ENCODE measurements around the gene FLT1. TPM values are rescaled to one million over a fixed set of nuclear protein-coding genes. Genes with fewer than 3 reads are reported as not detected.
A peak's percentile ranks its signal among the peaks of the same experiment; 100 is the strongest.

Gene FLT1
- total RNA-seq, 1 donor from 2014 or later, result not detected

DNA sequence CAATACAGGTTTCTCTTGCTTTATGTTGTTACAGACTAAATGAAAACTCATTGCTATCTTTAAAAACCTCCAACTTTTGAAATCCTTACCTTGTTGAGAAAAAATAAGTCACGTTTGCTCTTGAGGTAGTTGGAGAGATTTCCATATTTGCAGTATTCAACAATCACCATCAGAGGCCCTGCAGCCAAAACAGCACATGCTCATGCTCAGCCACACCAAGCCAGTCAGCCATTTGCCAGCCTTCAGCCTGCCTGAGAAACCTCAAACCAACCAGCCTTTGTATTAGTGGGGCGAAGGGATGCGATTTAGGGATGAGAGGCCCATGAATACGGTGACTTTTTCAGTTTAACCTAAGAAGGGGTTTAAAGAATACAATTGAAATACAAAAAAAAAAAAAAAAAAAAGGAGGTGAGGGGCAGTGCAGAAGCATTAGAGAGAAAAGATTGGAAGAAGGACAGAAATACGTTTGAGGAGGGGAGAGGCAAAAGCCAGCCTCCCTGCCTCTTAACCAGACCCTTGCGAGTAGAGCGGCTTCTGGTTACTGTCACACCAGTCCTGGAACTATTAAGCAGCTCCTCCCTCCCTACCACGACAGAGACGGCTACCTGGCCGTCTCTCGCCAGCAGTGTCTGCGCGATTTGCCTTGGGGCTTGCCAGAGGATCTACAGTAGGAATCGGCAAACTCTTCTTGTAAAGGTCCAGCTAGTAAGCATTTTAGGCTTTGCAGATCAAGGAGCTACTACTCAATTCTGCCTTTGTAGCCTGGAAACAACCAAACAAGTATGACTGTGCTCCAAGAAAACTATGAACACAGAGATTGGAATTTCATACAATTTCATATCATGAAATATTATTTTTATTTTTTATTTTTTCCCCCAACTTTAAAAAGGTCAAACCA is 167.3 kb downstream of the FLT1 start:
- Histone ChIP-seq H3K36me3 (ENCODE audit: control insufficient read depth, insufficient read depth, low read length) (no peaks in the 10 kb centered on the region), H3K4me3 (ENCODE audit: low read depth, low read length) (no peak overlapping the region), H3K27me3 (ENCODE audit: control insufficient read depth, insufficient read depth, low read length) (no peaks in the 10 kb centered on the region)
- DNase-seq (ENCODE audit: low read depth) (no peak), FAIRE-seq (no peak)
- TF ChIP-seq, protein P1, sequence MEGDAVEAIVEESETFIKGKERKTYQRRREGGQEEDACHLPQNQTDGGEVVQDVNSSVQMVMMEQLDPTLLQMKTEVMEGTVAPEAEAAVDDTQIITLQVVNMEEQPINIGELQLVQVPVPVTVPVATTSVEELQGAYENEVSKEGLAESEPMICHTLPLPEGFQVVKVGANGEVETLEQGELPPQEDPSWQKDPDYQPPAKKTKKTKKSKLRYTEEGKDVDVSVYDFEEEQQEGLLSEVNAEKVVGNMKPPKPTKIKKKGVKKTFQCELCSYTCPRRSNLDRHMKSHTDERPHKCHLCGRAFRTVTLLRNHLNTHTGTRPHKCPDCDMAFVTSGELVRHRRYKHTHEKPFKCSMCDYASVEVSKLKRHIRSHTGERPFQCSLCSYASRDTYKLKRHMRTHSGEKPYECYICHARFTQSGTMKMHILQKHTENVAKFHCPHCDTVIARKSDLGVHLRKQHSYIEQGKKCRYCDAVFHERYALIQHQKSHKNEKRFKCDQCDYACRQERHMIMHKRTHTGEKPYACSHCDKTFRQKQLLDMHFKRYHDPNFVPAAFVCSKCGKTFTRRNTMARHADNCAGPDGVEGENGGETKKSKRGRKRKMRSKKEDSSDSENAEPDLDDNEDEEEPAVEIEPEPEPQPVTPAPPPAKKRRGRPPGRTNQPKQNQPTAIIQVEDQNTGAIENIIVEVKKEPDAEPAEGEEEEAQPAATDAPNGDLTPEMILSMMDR (IDR thresholded peaks at IDR 0.05; ENCODE audit: insufficient read depth, low read length, severe bottlenecking), result no peak

GRCh38 chr13:28326056-28326455 is 168.9 kb downstream of the FLT1 start:
- FAIRE-seq (no peak), DNase-seq (ENCODE audit: low read depth) (no peak)

DNA sequence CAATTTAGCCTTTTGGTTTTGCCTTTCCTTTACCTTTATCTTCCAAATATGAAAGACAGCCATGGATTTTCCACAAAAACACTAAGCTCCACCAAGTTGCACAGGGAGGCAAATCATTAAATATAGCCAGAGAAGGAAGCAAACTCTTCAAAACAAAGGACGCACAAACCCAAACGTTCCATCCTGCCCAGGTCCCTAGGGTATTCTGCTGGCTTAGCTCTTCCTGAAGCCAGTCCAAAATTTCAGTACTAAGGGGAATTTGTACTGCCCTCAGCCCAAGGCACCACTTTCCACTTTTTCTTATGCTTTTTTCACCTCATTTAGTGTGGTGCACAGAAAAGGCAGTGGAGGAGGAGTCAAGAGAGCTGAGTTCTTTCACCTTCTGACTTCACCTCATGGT is 169.9 kb downstream of the FLT1 start:
- TF ChIP-seq, protein P1 (IDR thresholded peaks at IDR 0.05; ENCODE audit: insufficient read depth, low read length, severe bottlenecking), result no peak
- FAIRE-seq (no peak), DNase-seq (ENCODE audit: low read depth) (no peak)
- Histone ChIP-seq H3K4me3 (ENCODE audit: low read depth, low read length) (no peak overlapping the region), H3K36me3 (ENCODE audit: control insufficient read depth, insufficient read depth, low read length) (no peaks in the 10 kb centered on the region), H3K27me3 (ENCODE audit: control insufficient read depth, insufficient read depth, low read length) (no peaks in the 10 kb centered on the region)

More at GRCh38 chr13:28326056-28326455, 168.9 kb downstream of the FLT1 start:
- TF ChIP-seq, protein P1 (IDR thresholded peaks at IDR 0.05; ENCODE audit: insufficient read depth, low read length, severe bottlenecking), result no peak
- no peaks in the 10 kb centered on the region for H3K27me3 ChIP-seq (ENCODE audit: control insufficient read depth, insufficient read depth, low read length)
- no peak overlapping the region for H3K4me3 ChIP-seq (ENCODE audit: low read depth, low read length)
- H3K36me3 ChIP-seq (ENCODE audit: control insufficient read depth, insufficient read depth, low read length), result no peaks in the 10 kb centered on the region

- peak; percentile 56 for DNase-seq (ENCODE audit: low read depth)
- TF ChIP-seq, protein P1 (IDR thresholded peaks at IDR 0.05; ENCODE audit: insufficient read depth, low read length, severe bottlenecking), result peak; percentile 87
- FAIRE-seq, result no peak
- H3K36me3 ChIP-seq (ENCODE audit: control insufficient read depth, insufficient read depth, low read length), result no peaks in the 10 kb centered on the region
- H3K4me3 ChIP-seq (ENCODE audit: low read depth, low read length), result no peak overlapping the region
- no peaks in the 10 kb centered on the region for H3K27me3 ChIP-seq (ENCODE audit: control insufficient read depth, insufficient read depth, low read length)
Measured at GRCh38 chr13:28324181-28324789, 170.6 kb downstream of the FLT1 start.

DNA sequence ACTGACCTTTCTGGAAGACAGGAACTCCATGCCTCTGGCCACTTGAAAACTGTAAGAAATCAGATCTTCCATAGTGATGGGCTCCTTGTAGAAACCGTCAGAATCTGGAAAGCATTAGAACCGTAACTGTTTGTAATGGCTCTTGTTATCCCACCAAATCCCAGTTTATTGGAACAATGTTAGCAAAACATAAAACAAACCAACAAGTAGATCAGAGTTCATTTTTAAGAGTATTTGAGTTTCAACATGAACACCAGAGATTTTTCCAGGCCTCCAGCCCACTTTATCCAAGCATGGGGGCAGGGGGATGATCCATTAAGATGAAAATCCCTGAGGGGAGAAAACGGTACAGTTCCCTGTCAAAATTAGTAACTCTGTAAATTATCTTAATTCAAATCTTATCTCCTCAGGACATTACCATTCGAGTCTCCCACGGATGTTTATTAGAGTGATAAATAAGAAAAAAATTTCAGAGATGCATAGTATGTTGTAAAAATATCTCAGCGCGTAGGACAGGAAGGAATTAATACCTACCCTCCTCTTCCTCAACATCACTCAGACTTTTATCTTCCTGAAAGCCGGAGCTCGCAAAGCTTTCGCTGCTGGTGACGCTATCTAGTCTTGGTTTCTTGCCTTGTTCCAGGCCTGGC is 172.5 kb downstream of the FLT1 start:
- Histone ChIP-seq H3K36me3 (ENCODE audit: control insufficient read depth, insufficient read depth, low read length) (no peaks in the 10 kb centered on the region), H3K4me3 (ENCODE audit: low read depth, low read length) (no peak overlapping the region), H3K27me3 (ENCODE audit: control insufficient read depth, insufficient read depth, low read length) (no peaks in the 10 kb centered on the region)
- TF ChIP-seq, protein P1 (IDR thresholded peaks at IDR 0.05; ENCODE audit: insufficient read depth, low read length, severe bottlenecking), result no peak
- no peak for FAIRE-seq
- no peak for DNase-seq (ENCODE audit: low read depth)

All from bronchial epithelial cell (primary cell).